Adrenal gland (tissue), 12 donors: ENCODE data around the gene GSTM3. TPM values are rescaled to one million over a fixed set of nuclear protein-coding genes. Genes with fewer than 3 reads are reported as not detected.
"Not testable (repeated sequence)": the region's sequence is repeated elsewhere in the genome, so short reads cannot be mapped to it uniquely, and the experiment has no call there.

ENCODE experiments used
- DNase-seq, 7 donors: peaks; one replicate each; pipeline ENCODE4 v3.0.0-alpha.2; 2019 to 2020
- H3K27ac ChIP-seq, 5 donors: fragments of 200-600 bp; sonication (generic) in 4 of 5; 1 replicate in 3 of 5; 2 replicates in 2 of 5; pipeline versions ENCODE4 v1.5.1 to v1.8.0; 2016 to 2020; ENCODE audit warnings: mild to moderate bottlenecking in 1 of 5
- H3K27me3 ChIP-seq: fragments of 200-600 bp; 2 replicates; pipeline ENCODE4 v1.8.0; 2021
- H3K36me3 ChIP-seq, 2 donors: fragments of 200-600 bp; replicated peaks in 1 of 2; 1 replicate in 1 of 2; 2 replicates in 1 of 2; pipeline versions ENCODE4 v1.5.1 to v1.8.0; 2018 to 2022
- H3K4me1 ChIP-seq, 2 donors: fragments of 200-600 bp; replicated peaks in 1 of 2; 1 replicate in 1 of 2; 2 replicates in 1 of 2; pipeline versions ENCODE4 v1.5.1 to v1.8.0; 2018 to 2021
- H3K4me3 ChIP-seq, 4 donors: fragments of 200-600 bp; sonication (generic) in 3 of 4; one replicate each; pipeline ENCODE4 v1.5.1; 2016 to 2018
- H3K9me3 ChIP-seq, 3 donors: fragments of 200-600 bp; sonication (generic) in 1 of 3; replicated peaks in 1 of 3; 1 replicate in 2 of 3; 2 replicates in 1 of 3; pipeline versions ENCODE4 v1.5.1 to v1.8.0; 2016 to 2021
- POLR2A ChIP-seq, 2 donors: fragments of 450-650 bp; IDR thresholded peaks; one replicate each; pipeline ENCODE4 v1.6.1; 2017; ENCODE audit warnings: antibody characterized with exemption in 2 of 2, mild to moderate bottlenecking in 2 of 2, moderate library complexity in 1 of 2
- WGBS, 4 donors: extraction: QIAGEN DNeasy Blood & Tissue Kit in 2 of 4; methylation state at CpG; one replicate each; pipeline versions ENCODE4 v1.1.5 to v1.1.7; 2013 to 2017; 5-methylcytosine and 5-hydroxymethylcytosine counted together
- intact Hi-C, 2 donors: fragments of 100-400 bp; cut with DNase I; formaldehyde crosslinking; loops; one replicate each; pipeline versions ENCODE4 v1.14.1 to v1.15.0; 2022 to 2023
- polyA plus RNA-seq, 3 donors: library from polyadenylated mRNA; stranded (reverse); fragments of 200-250 nt in 2 of 3; fragments of 350-450 nt in 1 of 3; fragmentation: Illumina TruSeq in 1 of 3; extraction: RNeasy Lipid Tissue Mini Kit (QIAGEN cat#74804) in 1 of 3; gene quantifications; one replicate each; pipeline ENCODE4 v1.2.3, GENCODE V29; 2013 to 2014
- total RNA-seq, 9 donors: library from RNA; depleted of rRNA in 4 of 9; stranded (reverse); fragments of >200 nt in 4 of 9; fragments of 120-200 nt in 1 of 9; fragmentation: NEBNext Ultra II Directional in 1 of 9; extraction: Animal tissue kit (Norgen Biotek cat#: 25700) in 1 of 9; gene quantifications; one replicate each; pipeline versions ENCODE4 v1.1.0 to v1.2.4, GENCODE V29; 2013 to 2023
- TF ChIP-seq, protein P1 (sequence below), 6 experiments: fragments of 450-650 bp in 4 of 6; fragments of 200-600 bp in 2 of 6; sonication (generic) in 1 of 6; IDR thresholded peaks; 1 replicate in 5 of 6; 2 replicates in 1 of 6; pipeline versions ENCODE4 v1.5.1 to v1.8.0; 2016 to 2021; ENCODE audit warnings: antibody characterized with exemption in 6 of 6, mild to moderate bottlenecking in 2 of 6, moderate library complexity in 1 of 6
- donor health status: healthy with polysubstance abuse.
- donor health status: Bipolar disorder and iron deficiency.
- donor health status: DM: yes; HTN: yes; CAD: no.
- donor health status: DM: no; HTN: no; CAD: no.
- donor health status: DM: no; HTN: no; CAD: no.
- donor health status: DM: yes; HTN: yes; CAD: no.

Gene GSTM3
- total and polyA plus RNA-seq, 12 donors, result 14.5 to 117 (median 72.0) TPM

DNA sequence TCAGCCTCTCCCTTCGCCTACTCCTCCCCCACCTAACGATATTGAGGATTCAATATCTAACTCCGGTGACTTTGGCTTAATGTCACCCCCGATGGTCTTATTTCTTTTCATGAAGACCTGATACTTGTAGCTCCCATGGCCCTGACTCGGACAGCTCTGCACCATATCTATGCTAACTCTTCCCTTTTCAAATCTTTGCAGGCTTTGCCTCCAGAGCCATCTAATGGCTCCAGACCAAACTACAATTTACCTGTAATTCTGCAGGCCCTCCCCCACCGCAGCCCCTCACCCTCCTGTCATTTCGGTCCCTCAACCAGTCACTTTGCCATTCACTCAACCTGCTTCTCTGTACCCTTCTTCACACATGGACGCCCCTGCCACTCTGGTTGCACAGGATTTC, 36.7 kb downstream of the GSTM3 start:
- Histone ChIP-seq H3K27ac (no peak overlapping the region), H3K9me3 (no peaks in the 10 kb centered on the region), H3K27me3 (no peaks in the 10 kb centered on the region), H3K4me3 (no peak overlapping the region), H3K36me3 (no peaks in the 10 kb centered on the region), H3K4me1 (no peaks in the 10 kb centered on the region)
- 64 to 83% (median 72%) methylated on average over 8 of the region's 8 CpGs for WGBS, 4 donors
- no peak for TF ChIP-seq POLR2A (IDR thresholded peaks at IDR 0.05)
- TF ChIP-seq, protein P1, sequence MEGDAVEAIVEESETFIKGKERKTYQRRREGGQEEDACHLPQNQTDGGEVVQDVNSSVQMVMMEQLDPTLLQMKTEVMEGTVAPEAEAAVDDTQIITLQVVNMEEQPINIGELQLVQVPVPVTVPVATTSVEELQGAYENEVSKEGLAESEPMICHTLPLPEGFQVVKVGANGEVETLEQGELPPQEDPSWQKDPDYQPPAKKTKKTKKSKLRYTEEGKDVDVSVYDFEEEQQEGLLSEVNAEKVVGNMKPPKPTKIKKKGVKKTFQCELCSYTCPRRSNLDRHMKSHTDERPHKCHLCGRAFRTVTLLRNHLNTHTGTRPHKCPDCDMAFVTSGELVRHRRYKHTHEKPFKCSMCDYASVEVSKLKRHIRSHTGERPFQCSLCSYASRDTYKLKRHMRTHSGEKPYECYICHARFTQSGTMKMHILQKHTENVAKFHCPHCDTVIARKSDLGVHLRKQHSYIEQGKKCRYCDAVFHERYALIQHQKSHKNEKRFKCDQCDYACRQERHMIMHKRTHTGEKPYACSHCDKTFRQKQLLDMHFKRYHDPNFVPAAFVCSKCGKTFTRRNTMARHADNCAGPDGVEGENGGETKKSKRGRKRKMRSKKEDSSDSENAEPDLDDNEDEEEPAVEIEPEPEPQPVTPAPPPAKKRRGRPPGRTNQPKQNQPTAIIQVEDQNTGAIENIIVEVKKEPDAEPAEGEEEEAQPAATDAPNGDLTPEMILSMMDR (IDR thresholded peaks at IDR 0.05), result no peak
- intact Hi-C loops, result no loop called here
- DNase-seq, result no peak

DNA sequence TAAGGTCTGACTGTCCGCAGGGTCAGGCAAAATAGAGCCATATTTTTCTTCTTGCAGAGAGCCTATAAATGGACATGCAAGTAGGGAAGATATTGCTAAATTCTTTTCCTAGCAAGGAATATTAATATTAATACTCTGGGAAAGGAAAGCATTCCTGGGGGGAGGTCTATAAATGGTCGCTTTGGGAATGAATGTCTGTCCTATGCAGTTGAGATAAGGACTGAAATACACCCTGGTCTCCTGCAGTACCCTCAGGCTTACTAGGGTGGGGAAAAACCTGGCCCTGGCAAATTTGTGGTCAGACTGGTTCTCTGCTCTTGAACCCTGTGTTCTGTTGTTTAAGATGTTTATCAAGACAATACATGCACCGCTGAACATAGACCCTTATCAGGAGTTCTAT, 37.9 kb downstream of the GSTM3 start:
- DNase-seq, H3K27me3 ChIP-seq, H3K4me3 ChIP-seq, H3K27ac ChIP-seq, H3K9me3 ChIP-seq, H3K4me1 ChIP-seq, intact Hi-C loops, H3K36me3 ChIP-seq: not testable (repeated sequence)
- 86 to 97% (median 91%) methylated on average over 3 of the region's 3 CpGs for WGBS, 4 donors

DNA sequence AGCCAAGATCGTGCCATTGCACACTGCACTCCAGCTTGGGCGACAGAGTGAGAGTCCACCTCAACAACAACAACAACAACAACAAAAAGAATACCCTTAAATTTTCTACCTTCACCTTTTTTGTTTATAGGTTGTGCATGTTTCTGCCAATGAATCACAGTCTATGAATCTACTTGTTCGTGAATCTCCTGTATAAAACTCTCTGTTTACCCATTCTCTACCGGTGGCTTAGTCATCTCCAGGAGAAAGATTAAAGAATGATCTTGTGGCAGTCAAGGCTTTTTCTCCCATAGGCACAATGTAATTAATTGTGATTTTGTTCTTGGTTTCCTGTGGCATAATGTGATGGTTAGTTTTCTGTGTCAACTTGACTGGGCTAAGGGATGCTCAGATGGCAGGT, 43.0 kb downstream of the GSTM3 start:
- intact Hi-C loops, DNase-seq, H3K4me3 ChIP-seq, H3K4me1 ChIP-seq, H3K9me3 ChIP-seq, H3K27ac ChIP-seq, H3K36me3 ChIP-seq, H3K27me3 ChIP-seq: not testable (repeated sequence)
- 71 to 79% (median 78%) methylated on average over 4 of the region's 4 CpGs; no CpG with 5 or more reads in 1 of the 4 donors for WGBS, 4 donors

DNA sequence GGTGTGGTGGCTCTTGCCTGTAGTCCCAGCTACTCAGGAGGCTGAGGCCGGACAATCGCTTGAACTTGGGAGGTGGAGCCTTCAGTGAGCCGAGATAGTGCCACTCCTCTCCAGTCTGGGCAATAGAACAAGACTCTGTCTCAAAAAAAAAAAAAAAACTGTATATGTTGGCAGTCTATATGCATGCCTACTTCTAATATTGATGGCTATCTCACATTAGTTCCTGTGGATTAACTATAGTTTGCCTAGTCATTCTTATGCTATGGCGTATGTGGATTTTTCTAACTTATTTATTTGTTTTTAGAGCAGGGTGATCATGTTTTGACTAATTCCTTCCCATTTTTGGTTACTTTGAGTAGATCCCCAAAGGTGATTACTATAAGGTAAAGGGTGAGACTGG, 43.8 kb downstream of the GSTM3 start:
- Histone ChIP-seq H3K27ac (no peak overlapping the region), H3K9me3 (no peaks in the 10 kb centered on the region), H3K4me1 (peaks cover 0 to 6% of the 10 kb centered on the region in 2 donors), H3K27me3 (no peaks in the 10 kb centered on the region), H3K36me3 (no peaks in the 10 kb centered on the region), H3K4me3 (no peak overlapping the region)
- no peak for DNase-seq
- intact Hi-C loops, result no loop called here
- 90 to 94% (median 93%) methylated on average over 4 of the region's 4 CpGs; no CpG with 5 or more reads in 1 of the 4 donors for WGBS, 4 donors
- TF ChIP-seq, protein P1 (IDR thresholded peaks at IDR 0.05), result no peak
- TF ChIP-seq POLR2A (IDR thresholded peaks at IDR 0.05), result no peak

DNA sequence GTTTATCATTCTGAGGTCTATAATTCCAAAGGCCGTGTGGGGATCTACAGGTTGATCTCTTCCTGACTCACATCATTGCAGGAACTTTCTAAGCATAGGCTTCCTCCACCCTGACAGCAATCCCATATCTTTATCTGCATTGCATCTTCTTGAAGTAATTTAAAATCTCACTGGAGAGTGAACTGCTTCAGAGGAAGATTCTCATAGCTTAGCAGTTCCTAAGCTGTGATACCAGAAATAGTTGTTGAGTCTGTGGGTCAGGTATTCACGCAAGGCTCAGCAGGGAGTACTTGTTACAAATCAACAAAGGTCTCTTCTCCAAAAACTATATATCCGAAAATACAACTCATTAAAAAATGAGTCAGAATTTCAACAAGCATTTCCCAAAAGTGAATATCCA, 45.7 kb downstream of the GSTM3 start:
- H3K36me3 ChIP-seq, DNase-seq, intact Hi-C loops, H3K4me3 ChIP-seq, H3K27me3 ChIP-seq, H3K27ac ChIP-seq, H3K9me3 ChIP-seq: not testable (repeated sequence)
- H3K4me1 ChIP-seq, result peaks cover 0 to 25% of the 10 kb centered on the region in 2 donors
- 80 to 88% (median 83%) methylated on average over 3 of the region's 3 CpGs; no CpG with 5 or more reads in 1 of the 4 donors for WGBS, 4 donors

DNA sequence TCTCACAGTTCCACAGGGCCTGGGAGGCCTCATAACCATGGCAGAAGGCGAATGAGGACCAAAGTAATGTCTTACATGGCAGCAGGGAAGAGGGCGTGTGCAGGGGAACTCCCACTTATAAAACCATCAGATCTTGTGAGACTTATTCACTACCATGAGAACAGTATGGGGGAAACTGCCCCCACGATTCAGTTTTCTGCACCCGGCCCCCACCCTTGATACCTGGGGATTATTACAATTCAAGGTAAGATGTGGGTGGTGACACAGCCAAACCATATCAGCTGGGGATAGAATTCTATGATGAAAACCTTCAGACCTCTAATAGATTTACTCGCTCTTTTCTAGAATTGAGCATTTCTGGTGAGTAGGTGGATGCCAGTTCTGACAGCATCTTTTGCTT, 46.4 kb downstream of the GSTM3 start:
- H3K36me3 ChIP-seq, H3K4me3 ChIP-seq, DNase-seq, H3K27ac ChIP-seq, H3K27me3 ChIP-seq, intact Hi-C loops, H3K9me3 ChIP-seq: not testable (repeated sequence)
- 92 to 98% (median 94%) methylated on average over 5 of the region's 5 CpGs; no CpG with 5 or more reads in 1 of the 4 donors for WGBS, 4 donors
- peaks cover 0 to 33% of the 10 kb centered on the region in 2 donors for H3K4me1 ChIP-seq
